ENCODE data around the gene KDELR1. TPM values are rescaled to one million over a fixed set of nuclear protein-coding genes. Genes with fewer than 3 reads are reported as not detected.

KDELR1 gene
- total and polyA plus RNA-seq, 2 of the 13 experiments (the other 11 are each of a cell fraction or from before 2014, with no cell fraction given), result 134 to 185 TPM

DNA sequence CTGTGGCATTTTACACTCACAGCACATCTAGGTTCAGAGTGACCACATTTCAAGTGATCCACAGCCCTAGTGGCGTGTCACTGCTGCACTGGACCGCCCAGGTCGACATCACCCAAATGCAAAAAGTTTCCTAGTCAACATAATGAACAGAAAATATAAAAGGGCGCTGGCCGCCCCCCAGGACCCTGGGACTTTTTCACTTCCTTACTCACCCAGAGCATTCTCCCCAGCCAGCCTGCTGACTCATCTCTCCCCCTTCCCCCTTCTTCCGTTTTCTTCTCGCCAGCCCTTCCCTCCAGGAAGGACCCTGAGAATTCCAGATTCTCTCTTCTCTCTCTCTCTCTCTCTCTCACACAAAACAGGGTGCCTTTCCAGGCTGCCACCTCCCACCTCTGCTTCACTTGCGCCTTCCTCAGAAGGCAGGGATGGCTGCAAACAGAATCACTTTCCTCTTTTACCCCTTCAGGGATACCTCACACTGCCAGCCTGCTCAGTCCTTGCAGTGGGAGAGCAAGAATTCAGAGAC, 33.4 kb upstream of the KDELR1 start (continued):
- TF ChIP-seq, protein P1, sequence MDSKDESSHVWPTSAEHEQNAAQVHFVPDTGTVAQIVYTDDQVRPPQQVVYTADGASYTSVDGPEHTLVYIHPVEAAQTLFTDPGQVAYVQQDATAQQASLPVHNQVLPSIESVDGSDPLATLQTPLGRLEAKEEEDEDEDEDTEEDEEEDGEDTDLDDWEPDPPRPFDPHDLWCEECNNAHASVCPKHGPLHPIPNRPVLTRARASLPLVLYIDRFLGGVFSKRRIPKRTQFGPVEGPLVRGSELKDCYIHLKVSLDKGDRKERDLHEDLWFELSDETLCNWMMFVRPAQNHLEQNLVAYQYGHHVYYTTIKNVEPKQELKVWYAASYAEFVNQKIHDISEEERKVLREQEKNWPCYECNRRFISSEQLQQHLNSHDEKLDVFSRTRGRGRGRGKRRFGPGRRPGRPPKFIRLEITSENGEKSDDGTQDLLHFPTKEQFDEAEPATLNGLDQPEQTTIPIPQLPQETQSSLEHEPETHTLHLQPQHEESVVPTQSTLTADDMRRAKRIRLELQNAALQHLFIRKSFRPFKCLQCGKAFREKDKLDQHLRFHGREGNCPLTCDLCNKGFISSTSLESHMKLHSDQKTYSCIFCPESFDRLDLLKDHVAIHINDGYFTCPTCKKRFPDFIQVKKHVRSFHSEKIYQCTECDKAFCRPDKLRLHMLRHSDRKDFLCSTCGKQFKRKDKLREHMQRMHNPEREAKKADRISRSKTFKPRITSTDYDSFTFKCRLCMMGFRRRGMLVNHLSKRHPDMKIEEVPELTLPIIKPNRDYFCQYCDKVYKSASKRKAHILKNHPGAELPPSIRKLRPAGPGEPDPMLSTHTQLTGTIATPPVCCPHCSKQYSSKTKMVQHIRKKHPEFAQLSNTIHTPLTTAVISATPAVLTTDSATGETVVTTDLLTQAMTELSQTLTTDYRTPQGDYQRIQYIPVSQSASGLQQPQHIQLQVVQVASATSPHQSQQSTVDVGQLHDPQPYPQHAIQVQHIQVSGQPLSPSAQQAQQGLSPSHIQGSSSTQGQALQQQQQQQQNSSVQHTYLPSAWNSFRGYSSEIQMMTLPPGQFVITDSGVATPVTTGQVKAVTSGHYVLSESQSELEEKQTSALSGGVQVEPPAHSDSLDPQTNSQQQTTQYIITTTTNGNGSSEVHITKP (CRISPR knock-in tag; IDR thresholded peaks at IDR 0.05; ENCODE audit: low read depth), result no peak
- TF ChIP-seq ZNF792 (CRISPR knock-in tag; IDR thresholded peaks at IDR 0.05) (no peak), KDM4B (CRISPR knock-in tag; IDR thresholded peaks at IDR 0.05) (no peak), ZNF724P (CRISPR knock-in tag; IDR thresholded peaks at IDR 0.05; ENCODE audit: borderline replicate concordance) (no peak), EEA1 (CRISPR knock-in tag; IDR thresholded peaks at IDR 0.05; ENCODE audit: borderline replicate concordance) (no peak), SRSF4 (IDR thresholded peaks at IDR 0.05; ENCODE audit: low read depth, low read length, poor library complexity, severe bottlenecking) (no peak)

DNA sequence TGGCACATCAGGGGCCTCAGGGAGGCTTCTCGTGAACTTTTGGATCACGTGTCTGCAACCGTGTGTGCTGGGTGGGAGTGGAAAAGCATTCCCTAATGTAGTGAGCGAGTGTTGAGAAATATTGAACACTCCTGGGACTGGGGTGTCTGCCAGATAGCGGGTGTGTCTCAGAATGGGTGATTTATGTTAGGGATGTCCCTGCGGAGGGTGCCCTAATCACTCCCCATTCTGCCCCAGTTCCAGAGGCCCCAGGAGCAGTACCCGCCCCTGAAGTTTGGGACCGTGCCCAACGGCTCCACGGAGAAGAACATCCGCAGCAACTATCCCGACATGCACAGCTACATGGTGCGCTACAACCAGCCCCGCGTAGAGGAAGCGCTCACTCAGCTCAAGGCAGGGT, 30.2 kb upstream of the KDELR1 start:
- BruUV-seq (replicated peaks), result no TSS peak
- POLR2A ChIA-PET, result no interaction called here
- Histone ChIP-seq H3K4me1 (ENCODE audit: insufficient read depth, low read length) (peaks cover 31% of the 10 kb centered on the region), H3K4me3 (replicated peaks in 1 of 3; ENCODE audit: insufficient read depth in 1 of 3, low read depth in 2 of 3, low read length in 3 of 3) (no peak overlapping the region), H3K79me2 (ENCODE audit: insufficient read depth, low read length) (no peaks in the 10 kb centered on the region), H3K36me3 (replicated peaks in 1 of 2; ENCODE audit: control insufficient read depth in 1 of 2, insufficient read depth in 2 of 2, low read length in 2 of 2) (no peaks in the 10 kb centered on the region), H3K27ac (ENCODE audit: extremely low read length, insufficient read depth, low read length) (no peak overlapping the region), H3K9ac (ENCODE audit: insufficient read depth, low read depth, low read length) (no peak overlapping the region), H3K4me2 (ENCODE audit: low read depth, low read length) (no peak overlapping the region), H2AFZ (ENCODE audit: low read length) (no peak overlapping the region), H4K20me1 (ENCODE audit: insufficient read depth, low read length) (no peaks in the 10 kb centered on the region), H3K27me3 (ENCODE audit: control insufficient read depth in 1 of 2, insufficient read depth in 2 of 2, low read length in 2 of 2) (no peaks in the 10 kb centered on the region), H3K9me3 (ENCODE audit: low read length) (no peaks in the 10 kb centered on the region)
- WGBS (ENCODE audit: low lambda C conversion rate), result 62% methylated on average over 3 of the region's 16 CpGs
- ATAC-seq, result no peak
- in situ Hi-C loops (cut with HindIII; ENCODE audit: extremely low pct_ligation_motif_present, low pct_unique_long_range_greater_than_20kb) (no loop called here), intact Hi-C loops (cut with micrococcal nuclease; ENCODE audit: unreplicated experiment) (no loop called here)
- no peak for FAIRE-seq
- CTCF ChIA-PET (ENCODE audit: low intra/inter-chr PET ratio, low total read pairs), result no interaction called here
- DNase-seq (ENCODE audit: low spot score), result no peak
- TF ChIP-seq, protein P2, sequence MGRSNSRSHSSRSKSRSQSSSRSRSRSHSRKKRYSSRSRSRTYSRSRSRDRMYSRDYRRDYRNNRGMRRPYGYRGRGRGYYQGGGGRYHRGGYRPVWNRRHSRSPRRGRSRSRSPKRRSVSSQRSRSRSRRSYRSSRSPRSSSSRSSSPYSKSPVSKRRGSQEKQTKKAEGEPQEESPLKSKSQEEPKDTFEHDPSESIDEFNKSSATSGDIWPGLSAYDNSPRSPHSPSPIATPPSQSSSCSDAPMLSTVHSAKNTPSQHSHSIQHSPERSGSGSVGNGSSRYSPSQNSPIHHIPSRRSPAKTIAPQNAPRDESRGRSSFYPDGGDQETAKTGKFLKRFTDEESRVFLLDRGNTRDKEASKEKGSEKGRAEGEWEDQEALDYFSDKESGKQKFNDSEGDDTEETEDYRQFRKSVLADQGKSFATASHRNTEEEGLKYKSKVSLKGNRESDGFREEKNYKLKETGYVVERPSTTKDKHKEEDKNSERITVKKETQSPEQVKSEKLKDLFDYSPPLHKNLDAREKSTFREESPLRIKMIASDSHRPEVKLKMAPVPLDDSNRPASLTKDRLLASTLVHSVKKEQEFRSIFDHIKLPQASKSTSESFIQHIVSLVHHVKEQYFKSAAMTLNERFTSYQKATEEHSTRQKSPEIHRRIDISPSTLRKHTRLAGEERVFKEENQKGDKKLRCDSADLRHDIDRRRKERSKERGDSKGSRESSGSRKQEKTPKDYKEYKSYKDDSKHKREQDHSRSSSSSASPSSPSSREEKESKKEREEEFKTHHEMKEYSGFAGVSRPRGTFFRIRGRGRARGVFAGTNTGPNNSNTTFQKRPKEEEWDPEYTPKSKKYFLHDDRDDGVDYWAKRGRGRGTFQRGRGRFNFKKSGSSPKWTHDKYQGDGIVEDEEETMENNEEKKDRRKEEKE (IDR thresholded peaks at IDR 0.05), result no peak
- TF ChIP-seq, protein P3, sequence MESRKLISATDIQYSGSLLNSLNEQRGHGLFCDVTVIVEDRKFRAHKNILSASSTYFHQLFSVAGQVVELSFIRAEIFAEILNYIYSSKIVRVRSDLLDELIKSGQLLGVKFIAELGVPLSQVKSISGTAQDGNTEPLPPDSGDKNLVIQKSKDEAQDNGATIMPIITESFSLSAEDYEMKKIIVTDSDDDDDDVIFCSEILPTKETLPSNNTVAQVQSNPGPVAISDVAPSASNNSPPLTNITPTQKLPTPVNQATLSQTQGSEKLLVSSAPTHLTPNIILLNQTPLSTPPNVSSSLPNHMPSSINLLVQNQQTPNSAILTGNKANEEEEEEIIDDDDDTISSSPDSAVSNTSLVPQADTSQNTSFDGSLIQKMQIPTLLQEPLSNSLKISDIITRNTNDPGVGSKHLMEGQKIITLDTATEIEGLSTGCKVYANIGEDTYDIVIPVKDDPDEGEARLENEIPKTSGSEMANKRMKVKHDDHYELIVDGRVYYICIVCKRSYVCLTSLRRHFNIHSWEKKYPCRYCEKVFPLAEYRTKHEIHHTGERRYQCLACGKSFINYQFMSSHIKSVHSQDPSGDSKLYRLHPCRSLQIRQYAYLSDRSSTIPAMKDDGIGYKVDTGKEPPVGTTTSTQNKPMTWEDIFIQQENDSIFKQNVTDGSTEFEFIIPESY (CRISPR knock-in tag; IDR thresholded peaks at IDR 0.05), result 0 out of 2 replicates have a peak, but pooled peaks have one; percentile 17

All from HepG2 (cell line).